K562 (cell line): ENCODE data around the gene CDR2L. TPM values are rescaled to one million over a fixed set of nuclear protein-coding genes. Genes with fewer than 3 reads are reported as not detected.

Experiments used
- BCOR ChIP-seq: fragments of 450-650 bp; IDR thresholded peaks from 2 replicates; pipeline ENCODE4 v1.6.1; 2016
- CBFB ChIP-seq: sonication (generic); formaldehyde crosslinking; IDR thresholded peaks from 2 replicates; pipeline ENCODE4 v1.4.0; 2020; ENCODE audit warnings: mild to moderate bottlenecking, missing genetic modification reagents
- ERF ChIP-seq: fragments of 450-650 bp; formaldehyde crosslinking; IDR thresholded peaks from 2 replicates; pipeline ENCODE4 v1.4.0; 2020; ENCODE audit warnings: mild to moderate bottlenecking, mixed read lengths
- ZNF324 ChIP-seq: fragments of 250-450 bp; sonication (Bioruptor Pico); IDR thresholded peaks from 2 replicates; pipeline ENCODE4 v1.4.0; 2020; ENCODE audit warnings: mild to moderate bottlenecking
- ZNF780A ChIP-seq: fragments of 250-450 bp; sonication (Bioruptor Pico); IDR thresholded peaks from 2 replicates; pipeline ENCODE4 v1.5.0; 2021; ENCODE audit warnings: mild to moderate bottlenecking
- ZSCAN32 ChIP-seq: fragments of 450-650 bp; formaldehyde crosslinking; IDR thresholded peaks from 2 replicates; pipeline ENCODE4 v1.4.0; 2020; ENCODE audit warnings: mild to moderate bottlenecking, moderate library complexity
- polyA plus RNA-seq, 8 experiments: library from polyadenylated mRNA; depleted of rRNA in 4 of 8; stranded (reverse) in 5 of 8; unstranded in 3 of 8; fragments of >200 nt; fragmentation: Nextera tagmentation in 2 of 8; fragmentation: Illumina TruSeq in 1 of 8; extraction: Ambion mirVana in 2 of 8; extraction: Trizol in 1 of 8; gene quantifications; 2 replicates each; pipeline versions ENCODE4 v1.2.1 to v1.2.3, GENCODE V29; 2011 to 2014; ENCODE audit warnings: inconsistent platforms in 1 of 8, missing spikeins in 1 of 8
- total RNA-seq, 7 experiments: library from RNA; depleted of rRNA in 6 of 7; stranded (reverse); fragments of >200 nt in 6 of 7; fragmentation: Illumina TruSeq in 2 of 7; extraction: Trizol in 2 of 7; gene quantifications; 2 replicates each; pipeline versions ENCODE4 v1.2.1 to v1.2.3, GENCODE V29; 2011 to 2021; ENCODE audit warnings: low replicate concordance in 1 of 7
- TF ChIP-seq, protein P1 (sequence below): fragments of 250-450 bp; sonication (Bioruptor Pico); IDR thresholded peaks from 2 replicates; pipeline ENCODE4 v1.9.0; 2021; ENCODE audit warnings: mild to moderate bottlenecking, inconsistent platforms
- TF ChIP-seq, protein P2 (sequence below), 2 experiments: fragments of 450-650 bp in 1 of 2; sonication (generic) in 1 of 2; formaldehyde crosslinking in 1 of 2; IDR thresholded peaks; 2 replicates each; pipeline versions ENCODE4 v1.7.1 to v1.9.0; 2016 to 2022; ENCODE audit warnings: inconsistent platforms in 1 of 2, mild to moderate bottlenecking in 1 of 2, missing genetic modification reagents in 1 of 2

Gene CDR2L
- total and polyA plus RNA-seq, 9 of the 15 experiments (the other 6 are each of a cell fraction or from before 2014, with no cell fraction given): 2.7 to 16.0 (median 7.3) TPM

DNA sequence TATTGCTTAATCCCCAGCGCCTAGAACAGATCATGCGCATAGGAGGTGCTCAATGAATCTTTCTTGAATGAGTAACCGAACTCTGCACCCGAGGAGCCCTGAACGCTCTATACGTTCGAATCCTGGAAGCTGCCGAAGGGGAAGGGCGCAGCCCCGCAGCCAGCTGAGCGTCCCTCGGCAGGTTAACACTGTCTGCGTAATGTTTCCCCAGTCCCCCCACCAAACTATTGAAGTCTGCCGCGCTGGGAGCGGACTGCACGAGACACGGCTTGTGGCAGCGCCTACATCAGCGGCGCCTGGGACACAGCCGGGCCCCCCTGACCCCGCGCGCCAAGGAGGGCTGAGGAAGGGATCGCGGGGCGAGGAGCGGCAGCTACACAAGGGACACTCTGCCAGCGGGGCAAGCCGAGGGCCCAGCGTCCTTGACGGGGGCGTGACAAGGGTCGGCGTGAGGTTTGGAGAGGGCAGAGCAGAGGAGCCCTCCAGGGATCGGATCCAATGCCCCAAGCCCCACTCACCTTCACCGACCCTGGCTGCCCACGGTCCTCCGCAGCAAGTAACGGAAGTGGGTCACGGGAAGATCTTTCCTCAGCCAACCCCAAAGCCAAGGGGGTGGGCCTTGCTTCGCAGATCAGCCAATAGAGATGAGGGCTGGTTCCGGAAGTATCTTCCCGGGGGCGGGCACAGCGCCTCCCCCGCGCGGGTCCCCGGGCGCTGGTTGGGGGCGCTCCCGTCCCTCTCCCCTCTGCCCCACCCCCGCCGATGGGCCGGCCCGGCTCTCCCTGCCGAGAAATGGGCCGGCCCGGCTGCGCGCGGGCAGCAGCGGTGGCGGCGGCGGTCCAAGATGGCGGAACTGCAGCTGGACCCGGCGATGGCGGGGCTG lies 59.2 kb downstream of the CDR2L start, which contains the start of the genes ATP5PD and KCTD2 (continued):
- TF ChIP-seq, protein P1, sequence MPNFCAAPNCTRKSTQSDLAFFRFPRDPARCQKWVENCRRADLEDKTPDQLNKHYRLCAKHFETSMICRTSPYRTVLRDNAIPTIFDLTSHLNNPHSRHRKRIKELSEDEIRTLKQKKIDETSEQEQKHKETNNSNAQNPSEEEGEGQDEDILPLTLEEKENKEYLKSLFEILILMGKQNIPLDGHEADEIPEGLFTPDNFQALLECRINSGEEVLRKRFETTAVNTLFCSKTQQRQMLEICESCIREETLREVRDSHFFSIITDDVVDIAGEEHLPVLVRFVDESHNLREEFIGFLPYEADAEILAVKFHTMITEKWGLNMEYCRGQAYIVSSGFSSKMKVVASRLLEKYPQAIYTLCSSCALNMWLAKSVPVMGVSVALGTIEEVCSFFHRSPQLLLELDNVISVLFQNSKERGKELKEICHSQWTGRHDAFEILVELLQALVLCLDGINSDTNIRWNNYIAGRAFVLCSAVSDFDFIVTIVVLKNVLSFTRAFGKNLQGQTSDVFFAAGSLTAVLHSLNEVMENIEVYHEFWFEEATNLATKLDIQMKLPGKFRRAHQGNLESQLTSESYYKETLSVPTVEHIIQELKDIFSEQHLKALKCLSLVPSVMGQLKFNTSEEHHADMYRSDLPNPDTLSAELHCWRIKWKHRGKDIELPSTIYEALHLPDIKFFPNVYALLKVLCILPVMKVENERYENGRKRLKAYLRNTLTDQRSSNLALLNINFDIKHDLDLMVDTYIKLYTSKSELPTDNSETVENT (CRISPR knock-in tag): peak; percentile 81
- TF ChIP-seq BCOR: peak; percentile 12; the same call in 1 of the 2 replicates
- TF ChIP-seq ERF (CRISPR knock-in tag): peak; percentile 64; the same call in 1 of the 2 replicates
- no peak for TF ChIP-seq ZNF324 (CRISPR knock-in tag)
- 0 out of 2 replicates have a peak, but pooled peaks have one; percentile 41 for TF ChIP-seq CBFB (CRISPR knock-in tag)
- TF ChIP-seq ZSCAN32 (CRISPR knock-in tag): no peak; the same call in 1 of the 2 replicates
- TF ChIP-seq, protein P2, sequence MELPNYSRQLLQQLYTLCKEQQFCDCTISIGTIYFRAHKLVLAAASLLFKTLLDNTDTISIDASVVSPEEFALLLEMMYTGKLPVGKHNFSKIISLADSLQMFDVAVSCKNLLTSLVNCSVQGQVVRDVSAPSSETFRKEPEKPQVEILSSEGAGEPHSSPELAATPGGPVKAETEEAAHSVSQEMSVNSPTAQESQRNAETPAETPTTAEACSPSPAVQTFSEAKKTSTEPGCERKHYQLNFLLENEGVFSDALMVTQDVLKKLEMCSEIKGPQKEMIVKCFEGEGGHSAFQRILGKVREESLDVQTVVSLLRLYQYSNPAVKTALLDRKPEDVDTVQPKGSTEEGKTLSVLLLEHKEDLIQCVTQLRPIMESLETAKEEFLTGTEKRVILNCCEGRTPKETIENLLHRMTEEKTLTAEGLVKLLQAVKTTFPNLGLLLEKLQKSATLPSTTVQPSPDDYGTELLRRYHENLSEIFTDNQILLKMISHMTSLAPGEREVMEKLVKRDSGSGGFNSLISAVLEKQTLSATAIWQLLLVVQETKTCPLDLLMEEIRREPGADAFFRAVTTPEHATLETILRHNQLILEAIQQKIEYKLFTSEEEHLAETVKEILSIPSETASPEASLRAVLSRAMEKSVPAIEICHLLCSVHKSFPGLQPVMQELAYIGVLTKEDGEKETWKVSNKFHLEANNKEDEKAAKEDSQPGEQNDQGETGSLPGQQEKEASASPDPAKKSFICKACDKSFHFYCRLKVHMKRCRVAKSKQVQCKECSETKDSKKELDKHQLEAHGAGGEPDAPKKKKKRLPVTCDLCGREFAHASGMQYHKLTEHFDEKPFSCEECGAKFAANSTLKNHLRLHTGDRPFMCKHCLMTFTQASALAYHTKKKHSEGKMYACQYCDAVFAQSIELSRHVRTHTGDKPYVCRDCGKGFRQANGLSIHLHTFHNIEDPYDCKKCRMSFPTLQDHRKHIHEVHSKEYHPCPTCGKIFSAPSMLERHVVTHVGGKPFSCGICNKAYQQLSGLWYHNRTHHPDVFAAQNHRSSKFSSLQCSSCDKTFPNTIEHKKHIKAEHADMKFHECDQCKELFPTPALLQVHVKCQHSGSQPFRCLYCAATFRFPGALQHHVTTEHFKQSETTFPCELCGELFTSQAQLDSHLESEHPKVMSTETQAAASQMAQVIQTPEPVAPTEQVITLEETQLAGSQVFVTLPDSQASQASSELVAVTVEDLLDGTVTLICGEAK (IDR thresholded peaks at IDR 0.05): peak; percentile 98
- TF ChIP-seq, protein P2 (CRISPR knock-in tag; IDR thresholded peaks at IDR 0.05): no peak
- no peak for TF ChIP-seq ZNF780A (CRISPR knock-in tag)
